K562 treated with DMSO at 1 percent for 48 hours (cell line): ENCODE data around the gene CSNK1G1. TPM values are rescaled to one million over a fixed set of nuclear protein-coding genes. Genes with fewer than 3 reads are reported as not detected.

Experiments
- total RNA-seq: library from RNA; unstranded; fragments of 300-600 nt; gene quantifications from 2 replicates; pipeline ENCODE4 v1.2.3, GENCODE V29; 2022; ENCODE audit warnings: low replicate concordance; ENCODE audit errors: extremely low read depth

The CSNK1G1 gene
- not detected in 2 replicates for total RNA-seq

DNA sequence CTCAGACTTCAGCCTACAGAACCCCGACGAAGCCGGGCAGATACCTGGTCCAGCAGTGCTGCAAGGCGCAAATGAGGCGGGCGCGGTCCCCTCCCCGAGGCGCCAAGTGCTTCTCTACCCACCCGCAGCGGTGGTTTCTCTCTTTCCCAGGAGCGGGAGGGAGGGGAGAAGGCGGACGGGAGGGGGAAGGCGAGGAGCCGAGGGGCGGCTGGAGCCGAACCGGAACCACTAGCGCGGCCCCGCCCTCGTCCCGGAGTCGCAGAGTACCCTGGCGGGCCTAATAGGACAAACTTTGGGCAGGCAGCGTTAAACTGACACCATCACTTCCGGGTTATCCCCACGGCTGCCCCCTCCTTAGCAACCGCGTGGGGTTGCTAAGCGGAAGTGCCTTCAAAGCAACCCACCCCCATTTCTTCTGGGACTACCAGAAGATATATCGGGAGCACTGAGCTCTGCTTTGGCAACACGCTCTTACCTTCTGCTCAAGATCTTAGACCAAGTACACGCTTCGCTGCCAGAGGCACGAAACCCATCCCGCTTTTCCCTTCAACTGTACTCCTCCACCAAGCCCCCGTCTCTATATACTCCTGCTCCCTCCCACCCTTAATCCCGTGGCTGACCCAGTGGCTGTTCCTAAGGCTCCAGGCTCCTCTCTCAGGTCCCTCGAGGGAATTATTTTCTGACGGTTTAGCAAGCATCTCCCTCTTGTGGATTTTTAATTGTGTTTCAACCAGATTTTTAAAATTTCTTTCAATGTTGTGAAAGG is at the start of gene CSNK1G1:
Gene CSNK1G1, minus strand, starts transcription at position 230 of the 766 bp plus-strand sequence. CDS start 55,674 bp downstream, outside the sequence.

DNA sequence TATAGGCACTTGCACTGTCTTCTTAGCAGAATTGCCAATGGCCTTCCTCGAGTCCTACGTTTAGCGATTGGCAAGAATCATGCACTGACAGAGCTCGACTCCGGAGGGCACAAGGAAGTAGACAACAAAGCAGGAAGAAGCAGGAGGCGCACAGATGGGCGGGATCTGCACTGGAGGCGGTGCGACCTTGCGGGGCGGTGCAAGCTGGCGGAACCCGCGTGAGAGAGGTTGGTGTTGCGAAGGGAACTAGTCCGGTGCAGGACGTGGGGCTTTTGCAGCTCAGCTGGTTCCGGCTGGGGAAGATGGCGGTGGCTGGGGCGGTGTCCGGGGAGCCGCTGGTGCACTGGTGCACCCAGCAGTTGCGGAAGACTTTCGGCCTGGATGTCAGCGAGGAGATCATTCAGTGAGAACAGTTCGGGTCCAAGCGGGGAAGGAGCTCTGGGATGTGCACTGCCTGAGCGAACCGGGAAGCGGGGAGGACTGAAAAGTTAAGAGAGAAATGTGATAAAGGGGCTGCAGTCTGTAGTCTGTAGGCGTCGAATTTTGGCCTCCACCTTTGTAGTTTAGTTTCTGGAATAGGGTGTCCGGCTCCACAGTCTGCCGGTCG is 31.7 kb upstream of the CSNK1G1 start, which contains the start of gene TRIP4:
Gene TRIP4, plus strand, starts transcription at position 275 of the 607 bp plus-strand sequence. Its CDS starts 28 bp downstream, at position 303.

DNA sequence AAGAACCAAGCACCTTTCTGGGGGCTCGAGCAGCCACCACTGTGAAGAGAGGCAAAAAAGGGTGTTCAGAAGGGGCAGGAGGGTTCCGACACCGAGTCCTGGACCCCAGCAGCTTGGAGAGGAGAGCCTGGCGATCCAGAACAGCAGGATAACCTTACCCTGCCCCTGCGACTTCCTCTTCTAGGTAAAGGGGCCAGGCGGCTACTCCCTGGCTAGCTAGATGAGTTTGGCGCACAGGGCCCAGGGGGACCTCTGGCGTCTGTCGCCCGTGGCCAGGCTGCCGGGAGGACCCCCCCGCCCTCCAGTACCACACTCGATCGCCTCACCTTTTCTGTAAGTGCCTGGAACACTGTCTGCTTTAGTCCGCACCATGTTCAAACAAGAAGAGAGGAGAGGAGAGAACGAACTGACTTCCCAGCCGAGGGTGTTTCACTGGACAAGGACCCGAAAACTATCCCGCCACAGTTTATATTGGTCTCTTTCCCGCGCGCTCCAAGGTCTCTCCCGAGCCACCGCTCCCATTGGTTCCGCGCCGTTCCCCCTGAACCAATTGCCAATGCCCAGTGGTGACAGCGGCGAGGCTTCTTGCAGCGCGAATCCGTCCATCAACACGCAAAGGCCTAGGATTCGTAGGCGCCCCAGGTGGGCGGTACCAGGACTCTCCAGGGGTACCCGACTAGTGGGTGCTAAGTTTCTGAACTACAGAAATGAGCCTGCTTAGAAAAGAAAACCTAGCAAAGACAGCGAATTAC is 25.2 kb upstream of the CSNK1G1 start, which contains the start of gene PCLAF:
Gene PCLAF, minus strand, starts transcription at position 442 of the 752 bp plus-strand sequence. Its CDS starts 70 bp downstream, at position 372.

DNA sequence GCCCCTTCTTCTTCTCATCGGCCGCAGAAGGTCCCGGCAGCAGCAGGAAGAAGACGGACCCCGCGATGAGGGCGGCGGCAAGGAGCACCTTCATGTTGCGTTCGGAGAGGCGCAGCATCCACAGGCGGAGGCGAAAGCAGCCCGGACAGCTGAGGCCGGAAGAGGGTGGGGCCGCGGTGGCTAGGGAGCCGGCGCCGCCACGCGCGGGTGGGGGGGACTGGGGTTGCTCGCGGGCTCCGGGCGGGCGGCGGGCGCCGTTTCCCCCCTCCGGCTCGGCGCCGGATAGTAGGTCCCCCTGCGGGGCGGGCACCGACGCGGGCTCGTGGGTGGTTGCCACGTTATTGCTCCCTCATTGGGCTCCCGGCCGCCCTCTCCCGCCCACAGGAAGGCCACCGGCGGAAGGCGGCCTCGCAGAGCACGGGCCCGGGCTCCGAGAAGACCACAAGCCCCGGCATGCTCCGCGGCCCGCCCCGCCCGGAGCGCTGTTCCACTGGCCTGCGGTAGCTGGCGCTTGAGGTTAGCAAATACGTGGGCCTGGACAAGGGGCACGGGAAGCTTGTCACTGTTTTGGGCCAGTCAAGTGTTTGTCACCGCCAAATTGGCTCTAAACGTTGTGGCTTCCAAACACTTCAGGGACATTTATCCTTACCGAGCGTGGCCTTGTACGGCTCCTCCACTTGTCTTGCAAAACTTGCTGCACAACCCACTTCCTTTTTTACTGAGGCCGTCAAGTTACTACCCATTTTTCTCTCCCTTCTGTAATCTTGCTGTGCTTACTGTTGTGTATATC is 192.9 kb downstream of the CSNK1G1 start, which contains the start of gene PPIB:
Gene PPIB, minus strand, starts transcription at position 154 of the 790 bp plus-strand sequence. Its CDS starts 36 bp downstream, at position 118.

GRCh38 chr15:64151727-64152506 is 204.1 kb downstream of the CSNK1G1 start, which contains the start of gene SNX22:
Gene SNX22, plus strand, starts transcription at chr15:64151731. Its CDS starts 45 bp downstream, at chr15:64151776.

Other genes with a start within 250 kb of the CSNK1G1 start
- not detected in 2 replicates for gene SNX22, start 204.4 kb downstream of the CSNK1G1 start, total RNA-seq
- gene PPIB, start 193.2 kb downstream of the CSNK1G1 start, total RNA-seq, result not detected in 2 replicates
- not detected in 2 replicates for gene PCLAF, start 25.3 kb upstream of the CSNK1G1 start, total RNA-seq
- gene TRIP4, start 31.7 kb upstream of the CSNK1G1 start, total RNA-seq, result not detected in 2 replicates
- gene ZNF609, start 104.4 kb upstream of the CSNK1G1 start, total RNA-seq, result not detected in 2 replicates